ENCODE measurements around the gene ELP4.
"Not testable (repeated sequence)": the region's sequence is repeated elsewhere in the genome, so short reads cannot be mapped to it uniquely, and the experiment has no call there.

ELP4 gene

GRCh38 chr11:31702966-31703365 lies 193.4 kb downstream of the ELP4 start:
- DNase-seq (ENCODE audit: low read depth in 2 of 2), result no peak

DNA sequence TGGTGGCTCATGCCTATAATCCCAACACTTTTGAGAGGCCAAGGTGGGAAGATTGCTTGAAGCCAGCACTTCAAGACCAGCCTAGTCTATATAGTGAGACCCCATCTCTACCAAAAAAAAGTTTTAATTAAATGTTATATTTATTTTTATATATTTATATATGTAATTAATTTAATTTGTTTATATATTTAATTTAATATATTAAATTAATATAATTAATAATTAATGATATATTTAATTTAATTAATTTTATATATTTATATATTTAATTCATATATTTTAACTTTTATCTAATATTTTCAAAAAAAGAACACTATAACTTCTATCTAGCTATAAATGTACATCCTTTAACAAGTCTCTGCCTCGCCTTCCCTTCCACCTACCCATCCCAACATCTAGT lies 196.8 kb downstream of the ELP4 start:
- no peak for DNase-seq (ENCODE audit: low read depth in 2 of 2)

DNA sequence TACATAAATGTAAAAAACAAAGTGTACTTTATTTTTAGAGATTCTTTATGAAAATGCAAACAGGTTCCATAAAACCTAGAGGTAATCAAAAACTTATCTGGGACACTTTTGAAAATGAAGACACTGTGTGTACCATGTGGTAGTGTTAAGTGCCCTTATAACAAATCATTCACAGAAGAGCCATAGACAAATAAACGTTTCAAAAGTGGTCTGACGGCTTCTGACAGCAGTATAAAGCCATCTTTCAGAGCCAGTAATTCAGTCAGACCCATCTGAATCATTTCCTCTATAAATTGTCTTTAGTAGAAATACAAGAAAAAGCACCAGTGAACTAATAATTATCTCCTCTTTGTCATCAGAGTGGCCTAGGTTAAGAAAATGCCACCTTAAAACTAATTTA lies 201.6 kb downstream of the ELP4 start:
- DNase-seq (ENCODE audit: low read depth in 2 of 2), result no peak

- DNase-seq (ENCODE audit: low read depth in 2 of 2), result no peak
These were observed 203.3 kb downstream of the ELP4 start for GRCh38 chr11:31712851-31713250.

GRCh38 chr11:31714840-31715239 lies 205.3 kb downstream of the ELP4 start:
- DNase-seq (ENCODE audit: low read depth in 2 of 2), result no peak

DNA sequence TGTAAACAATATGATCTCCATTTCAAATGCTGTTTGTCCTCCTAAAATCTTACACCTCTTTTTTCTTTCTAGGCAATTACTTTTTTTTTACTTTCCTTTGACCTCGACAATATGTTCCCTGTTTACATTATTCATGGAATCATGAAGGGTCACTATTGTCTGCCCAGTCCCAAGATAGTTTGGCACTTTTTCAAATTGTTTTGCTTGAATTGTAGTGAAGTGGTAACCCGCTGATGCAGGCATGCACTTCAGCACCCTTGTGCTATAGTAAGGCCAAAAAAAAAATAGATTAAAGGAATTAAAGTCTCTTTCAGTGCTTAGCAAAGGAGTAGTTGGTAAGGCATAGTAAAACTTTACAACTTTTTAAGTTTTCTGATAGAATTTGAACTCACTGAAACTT lies 210.7 kb downstream of the ELP4 start:
- no peak for DNase-seq (ENCODE audit: low read depth in 2 of 2)

- no peak for DNase-seq (ENCODE audit: low read depth in 2 of 2)
These were observed 211.3 kb downstream of the ELP4 start for GRCh38 chr11:31720671-31721365.

DNA sequence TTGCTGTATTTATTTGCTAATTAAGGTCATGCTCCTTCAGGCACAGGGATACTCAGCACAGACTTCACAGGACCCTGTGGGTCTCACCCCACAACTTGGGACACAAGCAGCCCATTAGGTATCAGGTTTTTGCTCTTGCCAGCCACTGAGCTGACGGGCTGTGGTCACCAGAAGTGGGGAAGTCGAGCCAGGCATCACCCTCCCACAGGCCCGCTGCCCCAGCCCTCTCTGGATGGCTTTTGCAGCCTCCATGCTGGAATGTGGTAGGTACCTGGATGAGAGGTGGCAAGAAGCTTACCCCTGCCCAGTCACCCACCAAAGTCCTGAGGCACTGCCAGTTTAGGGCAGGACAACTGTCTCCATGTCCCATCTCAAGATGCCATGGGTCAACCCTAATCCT lies 213.2 kb downstream of the ELP4 start:
- no peak for DNase-seq (ENCODE audit: low read depth in 2 of 2)

DNA sequence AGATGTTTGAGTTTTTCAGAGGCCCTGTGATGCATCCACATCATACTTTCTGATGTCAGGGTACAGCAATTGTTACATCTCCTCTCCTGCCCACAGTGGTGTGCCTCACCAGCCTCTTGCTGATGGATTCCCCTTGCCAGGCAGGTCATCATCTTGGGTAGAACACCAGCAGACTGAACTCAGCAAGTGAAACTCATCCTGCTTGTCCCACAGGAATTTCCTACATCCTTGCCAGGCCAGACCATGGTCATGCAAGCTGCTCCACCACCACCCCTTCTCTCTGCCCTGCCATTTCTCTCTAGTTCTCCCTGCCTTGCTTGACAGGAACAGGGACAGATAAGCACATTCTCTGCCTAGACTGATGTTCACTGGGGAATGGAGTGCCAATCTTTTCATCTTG lies 215.6 kb downstream of the ELP4 start:
- no peak for DNase-seq (ENCODE audit: low read depth in 2 of 2)

- DNase-seq (ENCODE audit: low read depth in 2 of 2), result no peak
These were observed 218.9 kb downstream of the ELP4 start for GRCh38 chr11:31728432-31728831.

DNA sequence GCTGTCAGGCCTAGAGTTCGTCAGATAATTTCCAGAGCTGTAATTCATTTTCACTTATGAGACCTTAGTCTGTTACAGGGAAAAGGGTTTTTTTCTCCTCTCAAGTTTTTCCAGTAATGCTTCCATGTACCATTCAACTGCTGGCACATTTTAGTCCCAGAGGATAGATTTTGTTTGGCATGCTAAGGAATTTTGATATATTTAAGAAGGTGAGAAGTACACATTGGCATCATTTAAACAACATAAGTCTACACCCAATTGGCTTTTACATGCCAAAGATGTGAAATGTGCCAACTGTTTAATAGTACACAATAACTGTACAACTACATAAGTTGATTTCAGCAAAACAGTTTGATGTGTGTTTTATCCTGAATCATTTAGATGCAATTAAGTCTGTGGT lies 230.6 kb downstream of the ELP4 start:
- DNase-seq (ENCODE audit: low read depth in 2 of 2), result no peak

DNA sequence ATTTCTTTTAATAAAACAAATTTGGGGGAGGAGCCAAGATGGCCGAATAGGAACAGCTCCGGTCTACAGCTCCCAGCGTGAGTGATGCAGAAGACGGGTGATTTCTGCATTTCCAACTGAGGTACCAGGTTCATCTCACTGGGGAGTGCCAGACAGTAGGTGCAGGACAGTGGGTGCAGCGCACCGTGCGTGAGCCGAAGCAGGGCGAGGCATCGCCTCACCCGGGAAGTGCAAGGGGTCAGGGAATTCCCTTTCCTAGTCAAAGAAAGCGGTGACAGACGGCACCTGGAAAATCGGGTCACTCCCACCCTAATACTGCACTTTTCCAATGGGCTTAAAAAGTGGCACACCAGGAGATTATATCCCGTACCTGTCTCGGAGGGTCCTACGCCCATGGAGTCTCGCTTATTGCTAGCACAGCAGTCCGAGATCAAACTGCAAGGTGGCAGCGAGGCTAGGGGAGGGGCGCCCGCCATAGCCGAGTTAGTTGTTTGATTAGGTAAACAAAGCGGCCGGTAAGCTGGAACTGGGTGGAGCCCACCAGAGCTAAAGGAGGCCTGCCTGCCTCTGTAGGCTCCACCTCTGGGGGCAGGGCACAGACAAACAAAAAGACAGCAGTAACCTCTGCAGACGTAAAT lies 231.3 kb downstream of the ELP4 start:
- not testable (repeated sequence) for DNase-seq (ENCODE audit: low read depth in 2 of 2)

- DNase-seq (ENCODE audit: low read depth in 2 of 2), result no peak
These were observed 238.0 kb downstream of the ELP4 start for GRCh38 chr11:31747581-31747980.

DNA sequence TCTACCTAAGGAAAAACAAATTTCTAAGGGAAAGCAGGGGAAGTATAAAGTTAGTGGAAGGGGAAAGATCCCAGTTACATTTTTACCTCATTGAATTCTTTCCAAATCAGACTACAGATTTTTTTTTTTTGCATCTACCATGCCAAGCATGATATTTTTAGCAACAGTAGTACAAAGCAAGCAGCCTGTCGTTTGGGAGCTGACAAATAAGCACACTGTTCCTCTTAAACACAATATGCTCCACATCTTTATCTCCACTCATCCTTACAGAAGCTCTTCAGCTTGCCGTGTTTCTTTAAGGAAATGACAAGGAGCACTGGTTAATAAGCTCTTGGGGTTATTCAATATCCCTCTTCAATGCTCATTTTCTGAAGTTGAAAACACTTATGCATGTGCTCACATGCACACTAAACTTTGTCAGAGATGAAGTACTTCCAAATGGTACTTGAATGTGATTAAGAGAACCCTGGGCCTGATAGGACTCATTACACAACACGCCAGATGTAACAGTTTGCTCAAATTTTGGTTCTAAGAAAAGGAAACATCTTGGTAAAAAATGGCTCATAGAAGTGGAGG lies 247.8 kb downstream of the ELP4 start:
- DNase-seq (ENCODE audit: low read depth in 2 of 2), result no peak

GRCh38 chr11:31761636-31762035 lies 252.1 kb downstream of the ELP4 start:
- no peak for DNase-seq (ENCODE audit: low read depth in 2 of 2)

DNA sequence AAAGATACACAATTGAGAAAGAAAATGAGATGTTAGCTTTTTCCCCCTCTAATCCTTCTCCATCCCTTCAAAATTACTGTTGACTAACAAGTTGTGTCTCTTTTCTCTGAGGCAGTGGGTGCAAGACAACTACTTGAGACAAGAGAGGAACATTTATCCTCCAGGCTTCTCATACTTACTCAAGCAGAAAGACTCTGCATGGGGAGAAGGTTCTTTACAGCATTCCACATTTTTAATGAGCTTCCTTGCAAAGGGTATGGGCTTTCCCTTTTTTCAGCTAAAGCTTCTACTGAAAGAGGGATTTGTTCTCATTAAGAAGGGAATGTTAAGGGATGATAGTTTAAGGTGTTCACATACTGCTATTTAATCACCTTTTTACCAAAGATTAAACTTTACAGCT lies 253.7 kb downstream of the ELP4 start:
- no peak for DNase-seq (ENCODE audit: low read depth in 2 of 2)

- no peak for DNase-seq (ENCODE audit: low read depth in 2 of 2)
These were observed 254.7 kb downstream of the ELP4 start for GRCh38 chr11:31764261-31764660.

GRCh38 chr11:31764766-31765165 lies 255.2 kb downstream of the ELP4 start:
- DNase-seq (ENCODE audit: low read depth in 2 of 2), result no peak

- no peak for DNase-seq (ENCODE audit: low read depth in 2 of 2)
These were observed 257.5 kb downstream of the ELP4 start for GRCh38 chr11:31767066-31767465.

DNA sequence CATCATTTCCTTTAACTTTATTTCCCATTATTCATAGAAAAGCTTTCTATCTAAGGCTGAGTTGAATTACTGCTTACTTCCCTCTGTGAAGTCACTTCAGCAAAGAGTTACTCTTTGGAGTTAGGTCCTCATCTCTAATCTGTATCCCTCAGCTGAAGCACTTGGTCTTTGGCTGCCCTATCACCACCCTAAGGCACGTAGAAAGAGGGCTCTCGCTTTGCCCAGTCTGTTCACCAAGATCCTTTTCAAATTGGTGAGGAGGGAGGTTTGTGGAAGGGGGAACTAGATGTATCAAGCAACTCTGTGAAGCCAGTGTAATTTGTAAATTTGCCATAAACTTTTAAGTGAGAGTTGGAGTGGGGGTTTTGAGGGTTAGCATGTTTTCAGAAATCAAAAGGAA lies 258.1 kb downstream of the ELP4 start:
- no peak for DNase-seq (ENCODE audit: low read depth in 2 of 2)

DNA sequence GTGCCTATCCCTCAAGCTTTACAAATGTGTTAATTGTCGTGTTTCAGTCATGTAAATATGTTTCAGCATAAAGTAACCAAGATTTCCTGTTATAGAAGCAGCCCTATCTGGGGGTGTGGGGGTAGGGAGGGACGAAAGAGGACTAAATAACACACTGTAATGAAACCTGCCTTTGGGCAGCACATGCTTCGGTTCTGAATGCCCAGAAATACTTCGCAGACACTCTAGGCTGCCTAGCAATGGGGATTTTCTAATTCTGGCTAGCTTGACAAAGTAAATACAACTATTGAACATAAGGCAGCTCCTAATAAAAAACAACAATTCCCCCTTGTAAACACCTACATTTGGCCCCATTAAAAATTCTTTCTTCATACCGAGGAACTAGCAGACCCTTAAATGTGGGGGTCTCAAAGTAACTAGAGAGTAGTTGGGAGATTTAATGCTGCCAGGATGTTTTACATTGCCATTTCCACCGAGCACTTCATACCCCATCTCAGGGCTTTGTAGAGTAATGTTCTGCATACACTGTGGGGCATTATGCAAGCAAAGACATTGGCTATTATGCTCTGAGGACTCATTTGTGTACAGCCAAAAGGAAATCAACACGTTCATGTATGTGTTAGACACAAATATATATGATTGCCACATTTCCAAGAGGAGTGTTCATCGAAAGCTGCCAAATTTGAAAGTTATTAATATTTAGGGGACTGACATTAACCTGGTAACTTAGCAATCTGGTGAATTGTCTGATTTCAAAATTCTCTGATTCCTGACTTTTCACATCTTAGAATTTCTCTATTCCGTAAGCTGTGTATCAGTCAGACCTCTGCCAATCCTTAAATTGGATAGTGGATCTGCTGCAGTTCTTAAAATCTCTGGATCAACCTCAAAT lies 259.4 kb downstream of the ELP4 start:
- DNase-seq (ENCODE audit: low read depth in 2 of 2), result no peak

- DNase-seq (ENCODE audit: low read depth in 2 of 2), result no peak
These were observed 260.6 kb downstream of the ELP4 start for GRCh38 chr11:31770011-31770700.
